Panc1 (cell line): ENCODE measurements around the gene DPYD. TPM values are rescaled to one million over a fixed set of nuclear protein-coding genes. Genes with fewer than 3 reads are reported as not detected.

Source experiments
- ATAC-seq: fragments of 200-7000 bp; cut with Tn5 transposase; 2 replicates; pipeline ENCODE4 v1.9.1; 2020; ENCODE audit warnings: mild to moderate bottlenecking, moderate library complexity
- BruUV-seq: library from RNA; stranded (reverse); fragments of 400-500 nt; replicated peaks from 2 replicates; lab custom pipeline; 2021; lab: Mats Ljungman, UMichigan
- CTCF ChIA-PET: fragments of 300-600 bp; sonication (Branson Sonifier 250); formaldehyde crosslinking; loops from one replicate; lab custom pipeline; 2022; ENCODE audit warnings: antibody characterized with exemption; lab: Charles Lee
- POLR2A ChIA-PET: fragments of 300-600 bp; sonication (Branson Sonifier 250); formaldehyde crosslinking; loops from one replicate; lab custom pipeline; 2022; ENCODE audit warnings: antibody characterized with exemption; lab: Charles Lee
- DNase-seq: peaks from one replicate; pipeline ENCODE4 v3.0.0-alpha.2; 2010; ENCODE audit warnings: low read depth, low spot score
- H3K27ac ChIP-seq: 2 replicates; pipeline ENCODE4 v1.5.1; 2011; ENCODE audit warnings: mild to moderate bottlenecking, low read length, inconsistent platforms
- H3K27me3 ChIP-seq: fragments of 200-500 bp; sonication (Bioruptor generic); 2 replicates; pipeline ENCODE4 v1.6.0; 2014; ENCODE audit warnings: low read length, inconsistent platforms; ENCODE audit not compliant: control insufficient read depth, insufficient read depth
- H3K36me3 ChIP-seq: fragments of 200-500 bp; sonication (Bioruptor generic); 2 replicates; pipeline ENCODE4 v1.5.1; 2014; ENCODE audit warnings: inconsistent platforms, mild to moderate bottlenecking, low read length, moderate library complexity; ENCODE audit not compliant: control insufficient read depth, insufficient read depth
- H3K4me1 ChIP-seq: 2 replicates; pipeline ENCODE4 v1.5.1; 2011; ENCODE audit warnings: inconsistent platforms, mild to moderate bottlenecking, low read length, moderate library complexity; ENCODE audit not compliant: control insufficient read depth, insufficient read depth
- H3K4me3 ChIP-seq, 2 experiments: 2 replicates each; pipeline ENCODE4 v1.5.1; 2011 to 2012; ENCODE audit warnings: low read depth in 2 of 2, low read length in 2 of 2, mild to moderate bottlenecking in 2 of 2, inconsistent platforms in 1 of 2, moderate library complexity in 1 of 2
- H3K9me3 ChIP-seq: fragments of 200-500 bp; sonication (Bioruptor generic); 2 replicates; pipeline ENCODE4 v1.5.1; 2014; ENCODE audit warnings: low read depth, mild to moderate bottlenecking, inconsistent platforms, low read length, moderate library complexity; ENCODE audit not compliant: control insufficient read depth, insufficient read depth
- POLR2AphosphoS5 ChIP-seq: IDR thresholded peaks from 2 replicates; pipeline ENCODE4 v1.6.1; 2012; ENCODE audit warnings: mild to moderate bottlenecking, low read depth, low read length, moderate library complexity
- SIN3A ChIP-seq: IDR thresholded peaks from 2 replicates; pipeline ENCODE4 v1.6.1; 2012; ENCODE audit warnings: low read depth, mild to moderate bottlenecking, low read length, moderate library complexity, borderline replicate concordance; ENCODE audit not compliant: insufficient read depth
- TCF7L2 ChIP-seq: IDR thresholded peaks from 2 replicates; pipeline ENCODE4 v1.6.1; 2011; ENCODE audit warnings: mild to moderate bottlenecking, low read depth, low read length, inconsistent platforms
- in situ Hi-C: cut with HindIII; loops from 2 replicates; pipeline ENCODE4 v1.10.0; 2016; ENCODE audit warnings: low sequenced_read_pairs, low pct_unique_long_range_greater_than_20kb
- intact Hi-C: fragments of 100-400 bp; cut with micrococcal nuclease; formaldehyde crosslinking; loops from one replicate; pipeline ENCODE4 v1.10.0; 2022; ENCODE audit not compliant: unreplicated experiment
- total RNA-seq: library from RNA; stranded (reverse); gene quantifications from one replicate; pipeline ENCODE4 v1.2.1, GENCODE V29; 2021; ENCODE audit not compliant: unreplicated experiment
- TF ChIP-seq, protein P1 (sequence below), 2 experiments: IDR thresholded peaks; 2 replicates each; pipeline ENCODE4 v1.6.1; 2011 to 2012; ENCODE audit warnings: low read depth in 2 of 2, control low read depth in 1 of 2, low read length in 1 of 2, mild to moderate bottlenecking in 1 of 2, moderate library complexity in 1 of 2; ENCODE audit not compliant: insufficient read depth in 1 of 2
- TF ChIP-seq, protein P2 (sequence below): fragments of 450-650 bp; IDR thresholded peaks from 2 replicates; pipeline ENCODE4 v1.5.1; 2017; ENCODE audit warnings: mild to moderate bottlenecking

DPYD gene
- total RNA-seq, 1 experiment from 2014 or later, result 2.0 TPM

DNA sequence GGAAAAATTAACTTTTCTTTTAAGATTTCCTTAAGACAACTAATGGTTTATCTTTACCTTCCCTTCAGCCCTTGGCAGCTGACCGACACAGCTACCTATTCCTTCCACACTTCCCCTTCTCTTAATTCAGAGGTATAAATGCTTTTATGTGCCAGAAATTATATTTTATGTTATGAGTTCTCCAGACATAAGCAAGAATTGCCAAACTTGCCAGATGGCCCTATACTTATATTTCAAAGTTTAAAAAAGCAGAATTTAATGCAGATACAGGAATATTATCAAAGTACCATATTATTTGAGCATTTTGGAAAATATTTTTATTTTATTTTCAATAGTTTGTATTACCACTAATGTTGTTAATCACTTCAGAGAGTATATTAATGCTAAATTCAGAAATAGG, 754.2 kb downstream of the DPYD start:
- H3K4me1 ChIP-seq, result no peaks in the 10 kb centered on the region
- no peaks in the 10 kb centered on the region for H3K9me3 ChIP-seq
- no peaks in the 10 kb centered on the region for H3K27me3 ChIP-seq
- intact Hi-C loops, result no loop called here
- no peak for DNase-seq
- H3K27ac ChIP-seq, result no peak overlapping the region
- ChIA-PET CTCF (no interaction called here), POLR2A (no interaction called here)
- H3K4me3 ChIP-seq, result no peak overlapping the region
- ATAC-seq, result no peak
- H3K36me3 ChIP-seq, result no peaks in the 10 kb centered on the region
- no TSS peak for BruUV-seq
- TF ChIP-seq TCF7L2, result no peak
- TF ChIP-seq POLR2AphosphoS5, result no peak
- TF ChIP-seq, protein P1, sequence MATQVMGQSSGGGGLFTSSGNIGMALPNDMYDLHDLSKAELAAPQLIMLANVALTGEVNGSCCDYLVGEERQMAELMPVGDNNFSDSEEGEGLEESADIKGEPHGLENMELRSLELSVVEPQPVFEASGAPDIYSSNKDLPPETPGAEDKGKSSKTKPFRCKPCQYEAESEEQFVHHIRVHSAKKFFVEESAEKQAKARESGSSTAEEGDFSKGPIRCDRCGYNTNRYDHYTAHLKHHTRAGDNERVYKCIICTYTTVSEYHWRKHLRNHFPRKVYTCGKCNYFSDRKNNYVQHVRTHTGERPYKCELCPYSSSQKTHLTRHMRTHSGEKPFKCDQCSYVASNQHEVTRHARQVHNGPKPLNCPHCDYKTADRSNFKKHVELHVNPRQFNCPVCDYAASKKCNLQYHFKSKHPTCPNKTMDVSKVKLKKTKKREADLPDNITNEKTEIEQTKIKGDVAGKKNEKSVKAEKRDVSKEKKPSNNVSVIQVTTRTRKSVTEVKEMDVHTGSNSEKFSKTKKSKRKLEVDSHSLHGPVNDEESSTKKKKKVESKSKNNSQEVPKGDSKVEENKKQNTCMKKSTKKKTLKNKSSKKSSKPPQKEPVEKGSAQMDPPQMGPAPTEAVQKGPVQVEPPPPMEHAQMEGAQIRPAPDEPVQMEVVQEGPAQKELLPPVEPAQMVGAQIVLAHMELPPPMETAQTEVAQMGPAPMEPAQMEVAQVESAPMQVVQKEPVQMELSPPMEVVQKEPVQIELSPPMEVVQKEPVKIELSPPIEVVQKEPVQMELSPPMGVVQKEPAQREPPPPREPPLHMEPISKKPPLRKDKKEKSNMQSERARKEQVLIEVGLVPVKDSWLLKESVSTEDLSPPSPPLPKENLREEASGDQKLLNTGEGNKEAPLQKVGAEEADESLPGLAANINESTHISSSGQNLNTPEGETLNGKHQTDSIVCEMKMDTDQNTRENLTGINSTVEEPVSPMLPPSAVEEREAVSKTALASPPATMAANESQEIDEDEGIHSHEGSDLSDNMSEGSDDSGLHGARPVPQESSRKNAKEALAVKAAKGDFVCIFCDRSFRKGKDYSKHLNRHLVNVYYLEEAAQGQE (IDR thresholded peaks at IDR 0.05; ENCODE audit: insufficient read depth in 1 of 2, low read depth in 2 of 2, low read length in 1 of 2), result no peak
- TF ChIP-seq SIN3A, result no peak
- TF ChIP-seq, protein P2, sequence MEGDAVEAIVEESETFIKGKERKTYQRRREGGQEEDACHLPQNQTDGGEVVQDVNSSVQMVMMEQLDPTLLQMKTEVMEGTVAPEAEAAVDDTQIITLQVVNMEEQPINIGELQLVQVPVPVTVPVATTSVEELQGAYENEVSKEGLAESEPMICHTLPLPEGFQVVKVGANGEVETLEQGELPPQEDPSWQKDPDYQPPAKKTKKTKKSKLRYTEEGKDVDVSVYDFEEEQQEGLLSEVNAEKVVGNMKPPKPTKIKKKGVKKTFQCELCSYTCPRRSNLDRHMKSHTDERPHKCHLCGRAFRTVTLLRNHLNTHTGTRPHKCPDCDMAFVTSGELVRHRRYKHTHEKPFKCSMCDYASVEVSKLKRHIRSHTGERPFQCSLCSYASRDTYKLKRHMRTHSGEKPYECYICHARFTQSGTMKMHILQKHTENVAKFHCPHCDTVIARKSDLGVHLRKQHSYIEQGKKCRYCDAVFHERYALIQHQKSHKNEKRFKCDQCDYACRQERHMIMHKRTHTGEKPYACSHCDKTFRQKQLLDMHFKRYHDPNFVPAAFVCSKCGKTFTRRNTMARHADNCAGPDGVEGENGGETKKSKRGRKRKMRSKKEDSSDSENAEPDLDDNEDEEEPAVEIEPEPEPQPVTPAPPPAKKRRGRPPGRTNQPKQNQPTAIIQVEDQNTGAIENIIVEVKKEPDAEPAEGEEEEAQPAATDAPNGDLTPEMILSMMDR, result no peak
- in situ Hi-C loops, result no loop called here

DNA sequence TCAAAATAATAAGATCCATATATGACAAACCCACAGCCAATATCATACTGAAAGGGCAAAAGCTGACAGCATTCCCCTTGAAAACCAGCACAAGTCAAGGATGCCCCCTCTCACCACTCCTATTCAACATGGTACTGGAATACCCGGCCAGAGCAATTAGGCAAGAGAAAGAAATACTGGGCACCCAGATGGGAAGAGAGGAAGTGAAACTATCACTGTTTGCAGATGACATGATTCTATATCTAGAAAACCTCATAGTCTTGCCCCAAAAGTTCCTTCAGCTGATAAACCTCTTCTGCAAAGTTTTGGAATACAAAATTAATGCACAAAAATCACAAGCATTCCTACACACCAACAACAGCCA, 756.6 kb downstream of the DPYD start:
- H3K27me3 ChIP-seq, result no peaks in the 10 kb centered on the region
- ChIA-PET POLR2A (no interaction called here), CTCF (no interaction called here)
- no peaks in the 10 kb centered on the region for H3K4me1 ChIP-seq
- no peaks in the 10 kb centered on the region for H3K36me3 ChIP-seq
- BruUV-seq, result no TSS peak
- intact Hi-C loops (no loop called here), in situ Hi-C loops (no loop called here)
- DNase-seq, result no peak
- ATAC-seq, result no peak
- no peak for TF ChIP-seq SIN3A
- no peak for TF ChIP-seq POLR2AphosphoS5
- TF ChIP-seq, protein P2, result no peak
- TF ChIP-seq, protein P1 (IDR thresholded peaks at IDR 0.05; ENCODE audit: insufficient read depth in 1 of 2, low read depth in 2 of 2, low read length in 1 of 2), result no peak
- TF ChIP-seq TCF7L2, result no peak
- no peak overlapping the region for H3K27ac ChIP-seq
- H3K4me3 ChIP-seq, result no peak overlapping the region
- no peaks in the 10 kb centered on the region for H3K9me3 ChIP-seq
